WI38 (cell line): ENCODE data around the gene KIF26A.

Source experiments
- H3K4me3 ChIP-seq: 2 replicates; pipeline ENCODE4 v1.5.1; 2011; ENCODE audit warnings: low read depth, mild to moderate bottlenecking, control low read depth, low read length
- CTCF ChIP-seq: IDR thresholded peaks from 2 replicates; pipeline ENCODE4 v1.5.1; 2012; ENCODE audit warnings: low read depth, mild to moderate bottlenecking, control low read depth, low read length

The KIF26A gene

GRCh38 chr14:104099096-104100041 lies 39.0 kb upstream of the KIF26A start:
- TF ChIP-seq CTCF, result no peak
- no peak overlapping the region for H3K4me3 ChIP-seq

- no peak overlapping the region for H3K4me3 ChIP-seq
- no peak for TF ChIP-seq CTCF
Observed at GRCh38 chr14:104100171-104101085, 38.0 kb upstream of the KIF26A start.

GRCh38 chr14:104101086-104101621 lies 37.2 kb upstream of the KIF26A start:
- TF ChIP-seq CTCF, result no peak
- H3K4me3 ChIP-seq, result no peak overlapping the region

- TF ChIP-seq CTCF, result no peak
- no peak overlapping the region for H3K4me3 ChIP-seq
Observed at GRCh38 chr14:104101651-104102281, 36.6 kb upstream of the KIF26A start.

- no peak for TF ChIP-seq CTCF
- no peak overlapping the region for H3K4me3 ChIP-seq
Observed at GRCh38 chr14:104102282-104102914, 36.0 kb upstream of the KIF26A start.

GRCh38 chr14:104103061-104103445 lies 35.3 kb upstream of the KIF26A start:
- TF ChIP-seq CTCF, result no peak
- no peak overlapping the region for H3K4me3 ChIP-seq
